Ascending aorta (tissue), 2 donors: Measurements from ENCODE around the gene MBNL2. TPM values are rescaled to one million over a fixed set of nuclear protein-coding genes. Genes with fewer than 3 reads are reported as not detected.

Source experiments
- DNase-seq, 2 donors: peaks; one replicate each; pipeline ENCODE4 v3.0.0-alpha.2; 2019; ENCODE audit warnings: low spot score in 2 of 2
- H3K27ac ChIP-seq, 2 donors: fragments of 200-600 bp; sonication (generic); one replicate each; pipeline ENCODE4 v1.5.1; 2016 to 2017; ENCODE audit warnings: mild to moderate bottlenecking in 1 of 2
- H3K27me3 ChIP-seq: fragments of 200-600 bp; sonication (generic); one replicate; pipeline ENCODE4 v1.5.1; 2017
- H3K36me3 ChIP-seq, 2 donors: fragments of 200-600 bp; sonication (generic); one replicate each; pipeline ENCODE4 v1.5.1; 2016
- H3K4me1 ChIP-seq, 2 donors: fragments of 200-600 bp; sonication (generic); one replicate each; pipeline ENCODE4 v1.5.1; 2016 to 2017; ENCODE audit warnings: mild to moderate bottlenecking in 1 of 2
- H3K4me3 ChIP-seq, 2 donors: fragments of 200-600 bp; sonication (generic); one replicate each; pipeline ENCODE4 v1.5.1; 2016 to 2017; ENCODE audit warnings: mild to moderate bottlenecking in 1 of 2
- H3K9me3 ChIP-seq, 2 donors: fragments of 200-600 bp; sonication (generic); one replicate each; pipeline ENCODE4 v1.5.1; 2016
- intact Hi-C: fragments of 100-400 bp; cut with DNase I; formaldehyde crosslinking; loops from one replicate; pipeline ENCODE4 v1.15.1; 2023
- total RNA-seq: library from RNA; depleted of rRNA; stranded (reverse); fragments of >200 nt; gene quantifications from one replicate; pipeline ENCODE4 v1.1.0, GENCODE V29; 2016
- TF ChIP-seq, protein P1 (sequence below), 3 experiments: fragments of 200-600 bp in 2 of 3; fragments of 450-650 bp in 1 of 3; sonication (generic) in 2 of 3; IDR thresholded peaks; one replicate each; pipeline ENCODE4 v1.5.1; 2016 to 2019; ENCODE audit warnings: antibody characterized with exemption in 3 of 3, mild to moderate bottlenecking in 1 of 3, moderate library complexity in 1 of 3

MBNL2 gene
- total RNA-seq, 1 donor from 2014 or later = 38.7 TPM

- Histone ChIP-seq H3K4me1 (peaks cover 0 to 16% of the 10 kb centered on the region in 2 donors), H3K27ac (no peak overlapping the region), H3K9me3 (no peaks in the 10 kb centered on the region), H3K27me3 (no peaks in the 10 kb centered on the region), H3K36me3 (no peaks in the 10 kb centered on the region), H3K4me3 (no peak overlapping the region)
- DNase-seq = no peak
- intact Hi-C loops = no loop called here
- TF ChIP-seq, protein P1, sequence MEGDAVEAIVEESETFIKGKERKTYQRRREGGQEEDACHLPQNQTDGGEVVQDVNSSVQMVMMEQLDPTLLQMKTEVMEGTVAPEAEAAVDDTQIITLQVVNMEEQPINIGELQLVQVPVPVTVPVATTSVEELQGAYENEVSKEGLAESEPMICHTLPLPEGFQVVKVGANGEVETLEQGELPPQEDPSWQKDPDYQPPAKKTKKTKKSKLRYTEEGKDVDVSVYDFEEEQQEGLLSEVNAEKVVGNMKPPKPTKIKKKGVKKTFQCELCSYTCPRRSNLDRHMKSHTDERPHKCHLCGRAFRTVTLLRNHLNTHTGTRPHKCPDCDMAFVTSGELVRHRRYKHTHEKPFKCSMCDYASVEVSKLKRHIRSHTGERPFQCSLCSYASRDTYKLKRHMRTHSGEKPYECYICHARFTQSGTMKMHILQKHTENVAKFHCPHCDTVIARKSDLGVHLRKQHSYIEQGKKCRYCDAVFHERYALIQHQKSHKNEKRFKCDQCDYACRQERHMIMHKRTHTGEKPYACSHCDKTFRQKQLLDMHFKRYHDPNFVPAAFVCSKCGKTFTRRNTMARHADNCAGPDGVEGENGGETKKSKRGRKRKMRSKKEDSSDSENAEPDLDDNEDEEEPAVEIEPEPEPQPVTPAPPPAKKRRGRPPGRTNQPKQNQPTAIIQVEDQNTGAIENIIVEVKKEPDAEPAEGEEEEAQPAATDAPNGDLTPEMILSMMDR (IDR thresholded peaks at IDR 0.05) = no peak
These were observed 84.5 kb downstream of the MBNL2 start for GRCh38 chr13:97306645-97307044.

DNA sequence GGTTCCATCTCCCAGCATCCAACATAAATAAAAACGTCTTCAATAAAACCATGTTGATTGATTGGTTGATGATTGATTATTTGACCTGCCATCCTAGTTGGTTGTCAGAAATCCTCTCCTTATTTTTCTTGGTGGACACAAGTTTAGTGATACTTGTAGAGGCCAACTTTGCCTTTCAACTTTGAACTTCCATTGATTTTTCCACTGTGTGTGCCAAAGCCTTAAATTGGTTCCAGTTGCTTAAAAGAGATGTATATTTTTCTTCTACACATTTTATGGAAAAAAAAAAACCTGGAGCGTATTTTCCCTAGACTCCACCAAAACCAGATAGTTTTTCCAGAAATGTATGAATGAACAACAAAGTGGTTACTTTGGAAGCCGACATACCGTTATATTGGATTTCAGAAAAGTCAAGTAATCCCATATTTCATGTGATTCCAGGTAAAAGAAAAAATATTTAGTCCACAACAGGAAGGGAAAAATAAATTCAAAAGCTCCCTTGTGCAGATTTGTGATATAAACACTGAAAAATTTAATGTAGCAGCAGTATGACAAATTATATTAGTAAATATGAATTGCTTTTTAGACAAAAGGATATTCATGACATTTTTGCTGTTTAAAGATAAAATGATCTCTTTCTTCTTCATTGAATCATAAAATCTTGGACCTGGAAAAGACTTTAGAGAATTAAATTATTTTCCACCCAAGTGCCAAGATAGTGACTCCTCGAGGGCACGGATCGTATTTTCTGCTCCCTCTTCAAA is 85.2 kb downstream of the MBNL2 start:
- DNase-seq = no peak
- peaks cover 0 to 16% of the 10 kb centered on the region in 2 donors for H3K4me1 ChIP-seq
- peak overlapping the region in 1 of 2 donors; percentile 3 for H3K27ac ChIP-seq

GRCh38 chr13:97307882-97308624 is 85.9 kb downstream of the MBNL2 start:
- Histone ChIP-seq H3K36me3 (no peaks in the 10 kb centered on the region), H3K4me1 (peaks cover 0 to 16% of the 10 kb centered on the region in 2 donors), H3K27ac (peak overlapping the region in 1 of 2 donors; percentile 3), H3K27me3 (no peaks in the 10 kb centered on the region), H3K9me3 (no peaks in the 10 kb centered on the region), H3K4me3 (no peak overlapping the region)
- DNase-seq = no peak
- TF ChIP-seq, protein P1 (IDR thresholded peaks at IDR 0.05) = no peak
- intact Hi-C loops = no loop called here

More for the DNA sequence above, 85.2 kb downstream of the MBNL2 start:
- no peaks in the 10 kb centered on the region for H3K36me3 ChIP-seq
- H3K4me3 ChIP-seq = no peak overlapping the region
- TF ChIP-seq, protein P1 (IDR thresholded peaks at IDR 0.05) = no peak
- H3K9me3 ChIP-seq = no peaks in the 10 kb centered on the region
- no peaks in the 10 kb centered on the region for H3K27me3 ChIP-seq
- intact Hi-C loops = no loop called here

DNA sequence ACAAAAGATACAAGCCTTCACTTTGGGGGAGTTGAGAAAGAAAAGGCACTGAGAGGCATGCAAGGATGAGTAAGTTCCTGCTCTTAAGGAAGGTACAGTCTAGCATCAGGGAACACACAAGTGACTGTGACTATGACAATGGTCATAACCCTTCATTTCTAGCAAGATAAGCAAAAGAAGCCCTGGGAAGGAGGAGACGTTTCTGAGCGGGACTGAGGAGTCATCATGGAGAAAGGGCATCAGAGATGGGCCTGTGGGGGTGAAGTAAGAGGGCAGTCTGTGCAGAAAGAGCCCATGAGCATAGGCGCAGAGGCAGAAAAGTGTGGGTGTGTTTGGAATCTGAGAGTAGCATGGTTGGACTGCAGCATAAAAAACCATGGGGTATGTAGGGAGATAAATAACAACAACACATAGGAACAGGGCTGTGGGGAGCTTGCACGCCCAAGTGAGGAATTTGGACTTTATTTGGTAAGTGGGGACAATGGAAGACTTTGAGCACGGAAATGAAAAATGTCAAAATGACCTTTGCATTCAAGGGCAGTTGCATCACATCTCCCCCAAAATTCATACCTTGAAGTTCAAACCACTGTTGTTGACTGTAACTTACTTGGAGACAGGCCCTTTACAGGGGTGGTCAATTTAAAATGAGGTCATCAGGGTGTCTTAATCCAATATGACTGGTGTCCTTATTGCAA is 86.7 kb downstream of the MBNL2 start:
- Histone ChIP-seq H3K4me3 (no peak overlapping the region), H3K36me3 (no peaks in the 10 kb centered on the region), H3K27ac (no peak overlapping the region), H3K27me3 (no peaks in the 10 kb centered on the region), H3K9me3 (no peaks in the 10 kb centered on the region), H3K4me1 (peaks cover 0 to 16% of the 10 kb centered on the region in 2 donors)
- DNase-seq = no peak
- TF ChIP-seq, protein P1 (IDR thresholded peaks at IDR 0.05) = no peak
- intact Hi-C loops = no loop called here

GRCh38 chr13:97310809-97311436 is 88.8 kb downstream of the MBNL2 start:
- Histone ChIP-seq H3K4me3 (no peak overlapping the region), H3K27me3 (no peaks in the 10 kb centered on the region), H3K4me1 (peaks cover 0 to 16% of the 10 kb centered on the region in 2 donors), H3K9me3 (no peaks in the 10 kb centered on the region), H3K27ac (no peak overlapping the region), H3K36me3 (no peaks in the 10 kb centered on the region)
- TF ChIP-seq, protein P1 (IDR thresholded peaks at IDR 0.05) = no peak
- intact Hi-C loops = no loop called here
- DNase-seq = no peak
